MM.1S (cell line): Measurements from ENCODE around the gene MUC5AC.
"Not testable (repeated sequence)": the region's sequence is repeated elsewhere in the genome, so short reads cannot be mapped to it uniquely, and the experiment has no call there.

Source experiments
- DNase-seq: peaks from one replicate; pipeline ENCODE4 v3.0.0-alpha.2; 2015
- H2AFZ ChIP-seq: fragments of 300-600 bp; sonication (generic); 2 replicates; pipeline ENCODE4 v1.6.0; 2016; ENCODE audit warnings: antibody characterized with exemption, low read length
- H3F3A ChIP-seq: fragments of 300-600 bp; sonication (generic); 2 replicates; pipeline ENCODE4 v1.6.1; 2016; ENCODE audit warnings: mild to moderate bottlenecking, antibody characterized with exemption, low read length, moderate library complexity, mixed read lengths; ENCODE audit not compliant: insufficient read depth
- H3K27ac ChIP-seq: fragments of 300-600 bp; sonication (generic); 2 replicates; pipeline ENCODE4 v1.5.1; 2016; ENCODE audit warnings: mild to moderate bottlenecking, low read length
- H3K27me3 ChIP-seq: fragments of 300-600 bp; sonication (generic); replicated peaks from 2 replicates; pipeline ENCODE4 v1.6.0; 2016; ENCODE audit warnings: low read length; ENCODE audit not compliant: insufficient read depth
- H3K36me3 ChIP-seq: fragments of 300-600 bp; sonication (generic); replicated peaks from 2 replicates; pipeline ENCODE4 v1.6.1; 2016; ENCODE audit warnings: mild to moderate bottlenecking, low read length, mixed read lengths; ENCODE audit not compliant: insufficient read depth
- H3K4me1 ChIP-seq: fragments of 300-600 bp; sonication (generic); 2 replicates; pipeline ENCODE4 v1.6.1; 2016; ENCODE audit warnings: low read length, mixed read lengths
- H3K4me2 ChIP-seq: fragments of 300-600 bp; sonication (generic); 2 replicates; pipeline ENCODE4 v1.6.0; 2016; ENCODE audit warnings: low read depth, low read length
- H3K4me3 ChIP-seq: fragments of 300-600 bp; sonication (generic); 2 replicates; pipeline ENCODE4 v1.5.1; 2016; ENCODE audit warnings: low read length, mixed read lengths
- H3K79me2 ChIP-seq: fragments of 300-600 bp; sonication (generic); 2 replicates; pipeline ENCODE4 v1.6.1; 2016; ENCODE audit warnings: mixed run types, low read length, mixed read lengths
- H3K9ac ChIP-seq: fragments of 300-600 bp; sonication (generic); 2 replicates; pipeline ENCODE4 v1.6.1; 2016; ENCODE audit warnings: low read length, mixed read lengths
- H3K9me2 ChIP-seq: fragments of 300-600 bp; sonication (generic); replicated peaks from 2 replicates; pipeline ENCODE4 v1.6.1; 2016; ENCODE audit warnings: mild to moderate bottlenecking, low read length, mixed read lengths; ENCODE audit not compliant: insufficient read depth
- H3K9me3 ChIP-seq: fragments of 300-600 bp; sonication (generic); replicated peaks from 2 replicates; pipeline ENCODE4 v1.6.1; 2016; ENCODE audit warnings: mild to moderate bottlenecking, low read length, mixed read lengths; ENCODE audit not compliant: insufficient read depth
- H4K20me1 ChIP-seq: fragments of 300-600 bp; sonication (generic); 2 replicates; pipeline ENCODE4 v1.6.1; 2016; ENCODE audit warnings: mild to moderate bottlenecking, low read length, moderate library complexity, mixed read lengths; ENCODE audit not compliant: insufficient read depth
- EZH2 ChIP-seq: fragments of 300-600 bp; sonication (generic); optimal IDR thresholded peaks from 2 replicates; pipeline ENCODE3; 2017; ENCODE audit warnings: low read depth, mild to moderate bottlenecking, antibody characterized with exemption, low read length, mixed read lengths
- EZH2phosphoT487 ChIP-seq: fragments of 300-600 bp; sonication (generic); IDR thresholded peaks from 2 replicates; pipeline ENCODE4 v1.6.1; 2018; ENCODE audit warnings: antibody characterized with exemption, low read length
- TF ChIP-seq, protein P1 (sequence below): fragments of 300-600 bp; sonication (generic); IDR thresholded peaks from 2 replicates; pipeline ENCODE4 v1.5.1; 2016; ENCODE audit warnings: antibody characterized with exemption, low read length, mixed read lengths

The MUC5AC gene

DNA sequence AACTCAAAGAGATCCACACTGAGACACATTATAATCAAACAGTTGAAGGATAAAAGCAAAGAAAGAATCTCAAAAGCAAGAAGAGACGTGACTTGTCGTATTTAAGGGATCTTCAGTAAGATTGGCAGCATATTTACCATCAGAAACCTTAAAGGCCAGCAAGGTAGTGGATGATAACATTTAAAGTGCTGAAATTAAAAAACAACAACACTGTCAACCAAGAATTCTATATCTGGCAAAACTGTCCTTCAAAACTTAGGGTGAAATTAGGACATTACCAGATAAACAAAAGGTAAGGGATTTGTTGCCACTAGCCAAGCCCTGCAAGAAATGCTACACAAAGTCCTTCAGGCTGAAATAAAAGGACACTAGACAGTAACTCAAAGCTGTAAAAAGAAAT, 54.1 kb downstream of the MUC5AC start:
- H3F3A ChIP-seq = no peaks in the 10 kb centered on the region
- no peaks in the 10 kb centered on the region for H3K4me1 ChIP-seq
- TF ChIP-seq, protein P1, sequence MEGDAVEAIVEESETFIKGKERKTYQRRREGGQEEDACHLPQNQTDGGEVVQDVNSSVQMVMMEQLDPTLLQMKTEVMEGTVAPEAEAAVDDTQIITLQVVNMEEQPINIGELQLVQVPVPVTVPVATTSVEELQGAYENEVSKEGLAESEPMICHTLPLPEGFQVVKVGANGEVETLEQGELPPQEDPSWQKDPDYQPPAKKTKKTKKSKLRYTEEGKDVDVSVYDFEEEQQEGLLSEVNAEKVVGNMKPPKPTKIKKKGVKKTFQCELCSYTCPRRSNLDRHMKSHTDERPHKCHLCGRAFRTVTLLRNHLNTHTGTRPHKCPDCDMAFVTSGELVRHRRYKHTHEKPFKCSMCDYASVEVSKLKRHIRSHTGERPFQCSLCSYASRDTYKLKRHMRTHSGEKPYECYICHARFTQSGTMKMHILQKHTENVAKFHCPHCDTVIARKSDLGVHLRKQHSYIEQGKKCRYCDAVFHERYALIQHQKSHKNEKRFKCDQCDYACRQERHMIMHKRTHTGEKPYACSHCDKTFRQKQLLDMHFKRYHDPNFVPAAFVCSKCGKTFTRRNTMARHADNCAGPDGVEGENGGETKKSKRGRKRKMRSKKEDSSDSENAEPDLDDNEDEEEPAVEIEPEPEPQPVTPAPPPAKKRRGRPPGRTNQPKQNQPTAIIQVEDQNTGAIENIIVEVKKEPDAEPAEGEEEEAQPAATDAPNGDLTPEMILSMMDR = no peak
- no peak for TF ChIP-seq EZH2phosphoT487
- no peak for TF ChIP-seq EZH2
- H4K20me1 ChIP-seq = no peaks in the 10 kb centered on the region
- no peaks in the 10 kb centered on the region for H3K9me3 ChIP-seq
- H3K79me2 ChIP-seq = no peaks in the 10 kb centered on the region
- H3K4me3 ChIP-seq = no peak overlapping the region
- DNase-seq = peak; percentile 3
- no peak overlapping the region for H2AFZ ChIP-seq
- H3K9me2 ChIP-seq = no peaks in the 10 kb centered on the region
- H3K4me2 ChIP-seq = no peak overlapping the region
- peaks cover 93% of the 10 kb centered on the region for H3K27me3 ChIP-seq
- H3K27ac ChIP-seq = no peak overlapping the region
- H3K9ac ChIP-seq = no peak overlapping the region
- H3K36me3 ChIP-seq = no peaks in the 10 kb centered on the region

DNA sequence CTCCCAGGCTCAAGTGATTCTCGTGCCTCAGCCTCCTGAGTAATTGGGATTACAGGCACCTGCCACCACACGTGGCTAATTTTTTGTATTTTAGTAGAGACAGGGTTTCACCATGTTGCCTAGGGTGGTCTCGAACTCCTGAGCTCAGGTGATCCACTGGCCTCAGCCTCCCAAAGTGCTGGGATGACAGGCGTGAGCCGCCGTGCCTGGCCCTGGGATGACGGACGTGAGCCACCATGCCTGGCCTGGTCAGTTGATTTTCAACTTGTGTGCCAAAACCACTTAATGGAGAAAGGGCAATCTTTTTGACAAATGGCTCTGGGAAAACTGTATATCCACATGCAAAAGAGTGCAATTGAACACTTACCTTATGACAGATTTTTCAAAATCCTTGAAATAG, 58.1 kb downstream of the MUC5AC start:
- H3K27ac ChIP-seq, H3K9ac ChIP-seq, H2AFZ ChIP-seq, H3K4me2 ChIP-seq, H3F3A ChIP-seq, H3K36me3 ChIP-seq, H3K4me1 ChIP-seq, DNase-seq, H3K79me2 ChIP-seq, H3K9me3 ChIP-seq, H3K9me2 ChIP-seq, H4K20me1 ChIP-seq, H3K4me3 ChIP-seq: not testable (repeated sequence)
- peaks cover 94% of the 10 kb centered on the region for H3K27me3 ChIP-seq

DNA sequence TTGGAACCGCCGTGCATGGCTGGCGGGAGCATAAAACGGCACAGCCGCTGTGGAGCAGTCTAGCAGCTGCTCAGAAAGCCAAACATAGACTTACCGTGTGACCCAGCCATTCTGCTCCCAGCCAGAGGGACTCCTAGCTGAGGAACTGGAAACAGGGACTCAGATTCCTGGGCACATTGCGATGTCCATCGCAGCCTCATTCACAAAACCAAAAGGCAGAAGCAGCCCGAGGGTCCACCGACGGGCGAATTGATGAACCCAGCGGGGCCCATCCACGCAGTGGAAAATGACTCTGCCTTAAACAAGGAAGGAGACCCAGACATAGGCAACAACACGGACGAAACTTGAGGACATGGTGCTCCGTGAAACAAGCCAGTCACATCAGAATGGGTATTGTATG, 59.4 kb downstream of the MUC5AC start:
- Histone ChIP-seq H3K9me2 (no peaks in the 10 kb centered on the region), H3F3A (no peaks in the 10 kb centered on the region), H3K9me3 (no peaks in the 10 kb centered on the region), H4K20me1 (no peaks in the 10 kb centered on the region), H3K4me2 (no peak overlapping the region), H3K9ac (no peak overlapping the region), H3K79me2 (no peaks in the 10 kb centered on the region), H3K36me3 (no peaks in the 10 kb centered on the region), H3K27ac (no peak overlapping the region), H2AFZ (no peak overlapping the region), H3K4me3 (no peak overlapping the region), H3K27me3 (peaks cover 94% of the 10 kb centered on the region), H3K4me1 (no peaks in the 10 kb centered on the region)
- no peak for DNase-seq
- TF ChIP-seq EZH2phosphoT487 (no peak), EZH2 (no peak)
- TF ChIP-seq, protein P1 = no peak

GRCh38 chr11:1218256-1218787, 60.6 kb downstream of the MUC5AC start:
- no peak for TF ChIP-seq EZH2
- TF ChIP-seq, protein P1 = no peak
- TF ChIP-seq EZH2phosphoT487 = no peak
- DNase-seq = no peak
- H3K9ac ChIP-seq = no peak overlapping the region

More at GRCh38 chr11:1218256-1218787, 60.6 kb downstream of the MUC5AC start:
- H3K36me3 ChIP-seq = no peaks in the 10 kb centered on the region
- no peaks in the 10 kb centered on the region for H3K4me1 ChIP-seq
- H3K79me2 ChIP-seq = no peaks in the 10 kb centered on the region
- no peak overlapping the region for H3K27ac ChIP-seq
- H4K20me1 ChIP-seq = no peaks in the 10 kb centered on the region
- no peaks in the 10 kb centered on the region for H3K9me2 ChIP-seq
- H3K4me3 ChIP-seq = no peak overlapping the region
- H3K4me2 ChIP-seq = no peak overlapping the region
- H3K27me3 ChIP-seq = peaks cover 94% of the 10 kb centered on the region
- no peaks in the 10 kb centered on the region for H3F3A ChIP-seq
- H2AFZ ChIP-seq = no peak overlapping the region
- no peaks in the 10 kb centered on the region for H3K9me3 ChIP-seq
